Left ventricle myocardium inferior (tissue), 1 donor: Measurements from ENCODE around the gene FAM240B. TPM values are rescaled to one million over a fixed set of nuclear protein-coding genes. Genes with fewer than 3 reads are reported as not detected.

ENCODE experiments used
- DNase-seq: peaks from one replicate; pipeline ENCODE4 v3.0.0-alpha.2; 2020
- H3K27ac ChIP-seq: fragments of 200-600 bp; replicated peaks from 2 replicates; pipeline ENCODE4 v1.8.0; 2021
- H3K27me3 ChIP-seq: fragments of 200-600 bp; 2 replicates; pipeline ENCODE4 v1.8.0; 2021; ENCODE audit warnings: low read depth
- H3K36me3 ChIP-seq: fragments of 200-600 bp; 2 replicates; pipeline ENCODE4 v1.8.0; 2021
- H3K4me1 ChIP-seq: fragments of 200-600 bp; 2 replicates; pipeline ENCODE4 v1.8.0; 2021
- H3K4me3 ChIP-seq: fragments of 200-600 bp; 2 replicates; pipeline ENCODE4 v1.8.0; 2021; ENCODE audit warnings: mild to moderate bottlenecking, moderate library complexity
- H3K9me3 ChIP-seq: fragments of 200-600 bp; replicated peaks from 2 replicates; pipeline ENCODE4 v1.8.0; 2021
- intact Hi-C: fragments of 100-400 bp; cut with micrococcal nuclease; formaldehyde crosslinking; loops from one replicate; pipeline ENCODE4 v1.11.0; 2022
- total RNA-seq: library from RNA; stranded (reverse); fragmentation: NEBNext Ultra II Directional; extraction: Animal tissue kit (Norgen Biotek cat#: 25700); gene quantifications from one replicate; pipeline ENCODE4 v1.2.1, GENCODE V29; 2021
- TF ChIP-seq, protein P1 (sequence below): fragments of 200-600 bp; IDR thresholded peaks from 2 replicates; pipeline ENCODE4 v1.8.0; 2021; ENCODE audit warnings: antibody characterized with exemption, mild to moderate bottlenecking, borderline replicate concordance
- donor health status: DM: no; HTN: yes; CAD: no; lungs with severe emphysema.

The FAM240B gene
- total RNA-seq, 1 donor from 2014 or later = not detected

DNA sequence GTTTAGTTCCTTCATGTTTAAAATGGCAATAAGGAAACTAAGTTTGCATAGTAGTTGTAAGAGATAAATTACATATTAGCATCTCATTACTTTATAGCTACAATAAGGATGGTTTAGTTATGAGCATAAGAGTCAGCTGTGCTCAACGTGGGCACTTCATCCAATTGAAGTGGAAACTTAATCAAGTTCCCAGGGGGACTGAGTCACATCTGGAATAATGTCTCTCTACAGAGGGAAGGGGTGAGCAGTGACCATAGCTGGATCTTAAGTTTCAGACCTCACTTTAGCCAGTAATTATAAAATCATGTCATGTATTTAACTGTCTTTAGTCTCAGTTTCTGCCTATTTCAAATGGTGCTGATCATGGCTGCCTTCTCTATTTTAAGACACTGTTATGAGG lies 36.8 kb upstream of the FAM240B start:
- intact Hi-C loops = no loop called here
- TF ChIP-seq, protein P1, sequence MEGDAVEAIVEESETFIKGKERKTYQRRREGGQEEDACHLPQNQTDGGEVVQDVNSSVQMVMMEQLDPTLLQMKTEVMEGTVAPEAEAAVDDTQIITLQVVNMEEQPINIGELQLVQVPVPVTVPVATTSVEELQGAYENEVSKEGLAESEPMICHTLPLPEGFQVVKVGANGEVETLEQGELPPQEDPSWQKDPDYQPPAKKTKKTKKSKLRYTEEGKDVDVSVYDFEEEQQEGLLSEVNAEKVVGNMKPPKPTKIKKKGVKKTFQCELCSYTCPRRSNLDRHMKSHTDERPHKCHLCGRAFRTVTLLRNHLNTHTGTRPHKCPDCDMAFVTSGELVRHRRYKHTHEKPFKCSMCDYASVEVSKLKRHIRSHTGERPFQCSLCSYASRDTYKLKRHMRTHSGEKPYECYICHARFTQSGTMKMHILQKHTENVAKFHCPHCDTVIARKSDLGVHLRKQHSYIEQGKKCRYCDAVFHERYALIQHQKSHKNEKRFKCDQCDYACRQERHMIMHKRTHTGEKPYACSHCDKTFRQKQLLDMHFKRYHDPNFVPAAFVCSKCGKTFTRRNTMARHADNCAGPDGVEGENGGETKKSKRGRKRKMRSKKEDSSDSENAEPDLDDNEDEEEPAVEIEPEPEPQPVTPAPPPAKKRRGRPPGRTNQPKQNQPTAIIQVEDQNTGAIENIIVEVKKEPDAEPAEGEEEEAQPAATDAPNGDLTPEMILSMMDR = no peak

DNA sequence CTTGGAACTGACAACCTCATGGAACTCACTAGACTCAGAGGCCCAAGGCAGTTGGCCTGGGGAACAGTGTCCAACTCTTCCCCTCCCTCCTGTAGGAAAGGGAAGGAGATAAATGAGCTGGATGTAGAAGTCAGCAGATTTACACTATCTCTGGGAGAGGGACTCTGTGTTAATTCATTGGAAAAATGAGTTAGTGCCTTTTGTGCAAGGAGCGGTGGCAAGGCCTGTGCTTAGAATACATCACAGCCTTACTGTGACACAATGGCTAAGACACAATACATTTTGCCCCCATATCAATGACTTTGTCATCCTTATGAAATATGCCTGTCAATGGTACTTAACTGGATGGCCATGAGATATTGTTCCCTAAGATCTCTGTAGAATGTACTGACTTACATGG lies 28.0 kb upstream of the FAM240B start:
- Histone ChIP-seq H3K4me1 (no peaks in the 10 kb centered on the region), H3K27ac (no peak overlapping the region), H3K9me3 (no peaks in the 10 kb centered on the region), H3K27me3 (no peaks in the 10 kb centered on the region), H3K36me3 (no peaks in the 10 kb centered on the region), H3K4me3 (no peak overlapping the region)
- intact Hi-C loops = loop anchor here (5.0 kb wide), 1 partner anchor 41 kb away; no protein-coding TSS in a partner anchor
- TF ChIP-seq, protein P1 = no peak
- no peak for DNase-seq

More for the DNA sequence above, 36.8 kb upstream of the FAM240B start:
- DNase-seq = no peak
- Histone ChIP-seq H3K36me3 (no peaks in the 10 kb centered on the region), H3K4me1 (no peaks in the 10 kb centered on the region), H3K4me3 (no peak overlapping the region), H3K9me3 (no peaks in the 10 kb centered on the region), H3K27me3 (no peaks in the 10 kb centered on the region), H3K27ac (no peak overlapping the region)

DNA sequence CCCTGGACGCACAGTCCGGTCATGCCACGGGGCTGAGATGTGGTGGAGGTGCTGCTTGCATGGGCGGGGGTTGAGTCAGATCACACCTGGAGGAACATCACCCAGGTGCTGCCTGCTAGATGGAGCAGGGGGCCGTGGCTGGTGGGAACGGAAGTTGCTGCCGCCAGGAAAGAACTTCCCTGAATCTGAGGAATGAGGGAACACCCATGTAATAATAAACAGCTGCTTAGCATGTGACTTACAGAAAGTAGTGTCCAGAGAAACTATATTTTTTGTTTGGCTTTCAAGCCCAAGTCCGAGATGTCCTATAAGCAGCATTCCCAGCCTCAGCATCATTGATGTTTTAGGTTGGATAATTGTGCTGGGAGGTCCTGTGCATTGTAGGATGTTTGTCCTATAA lies 27.1 kb upstream of the FAM240B start:
- intact Hi-C loops = loop anchor here (5.0 kb wide), 1 partner anchor 40 kb away; no protein-coding TSS in a partner anchor
- Histone ChIP-seq H3K27me3 (no peaks in the 10 kb centered on the region), H3K9me3 (no peaks in the 10 kb centered on the region), H3K36me3 (no peaks in the 10 kb centered on the region), H3K4me3 (no peak overlapping the region), H3K27ac (no peak overlapping the region), H3K4me1 (no peaks in the 10 kb centered on the region)
- no peak for DNase-seq
- TF ChIP-seq, protein P1 = no peak

GRCh38 chr9:38746303-38746702 lies 26.4 kb upstream of the FAM240B start:
- intact Hi-C loops = loop anchor here (5.0 kb wide), 1 partner anchor 39 kb away; no protein-coding TSS in a partner anchor
- no peak for DNase-seq
- TF ChIP-seq, protein P1 = no peak

GRCh38 chr9:38744484-38744883 lies 24.6 kb upstream of the FAM240B start:
- Histone ChIP-seq H3K4me3 (no peak overlapping the region), H3K27ac (no peak overlapping the region), H3K36me3 (no peaks in the 10 kb centered on the region), H3K4me1 (no peaks in the 10 kb centered on the region), H3K9me3 (no peaks in the 10 kb centered on the region), H3K27me3 (peaks cover 2% of the 10 kb centered on the region)
- TF ChIP-seq, protein P1 = no peak
- DNase-seq = no peak
- intact Hi-C loops = no loop called here

More at GRCh38 chr9:38746303-38746702, 26.4 kb upstream of the FAM240B start:
- Histone ChIP-seq H3K36me3 (no peaks in the 10 kb centered on the region), H3K9me3 (no peaks in the 10 kb centered on the region), H3K4me3 (no peak overlapping the region), H3K27me3 (no peaks in the 10 kb centered on the region), H3K27ac (no peak overlapping the region), H3K4me1 (no peaks in the 10 kb centered on the region)

DNA sequence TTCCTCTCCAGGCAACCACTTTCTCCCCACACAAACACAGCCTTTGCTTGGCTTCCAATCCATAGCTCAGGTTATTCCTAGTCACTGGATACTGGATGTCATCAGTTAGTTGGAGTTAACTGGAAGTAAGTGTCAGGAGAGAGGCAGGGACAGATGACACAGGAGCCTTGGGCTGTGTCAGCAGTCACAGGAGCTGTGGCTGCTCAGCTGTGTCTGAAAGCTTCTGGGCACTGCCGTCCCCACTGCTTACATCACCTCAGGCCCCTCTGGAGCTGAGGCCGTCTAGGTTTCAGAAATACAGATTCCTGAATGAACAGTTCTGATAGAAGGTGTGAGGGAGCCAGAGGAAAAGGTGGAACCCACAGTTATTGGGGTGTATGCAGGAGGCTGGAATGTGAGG lies 17.3 kb upstream of the FAM240B start:
- intact Hi-C loops = no loop called here
- TF ChIP-seq, protein P1 = no peak
- peaks cover 7% of the 10 kb centered on the region for H3K27me3 ChIP-seq

More for the DNA sequence above, 17.3 kb upstream of the FAM240B start:
- Histone ChIP-seq H3K4me3 (no peak overlapping the region), H3K36me3 (no peaks in the 10 kb centered on the region), H3K4me1 (no peaks in the 10 kb centered on the region), H3K9me3 (no peaks in the 10 kb centered on the region), H3K27ac (no peak overlapping the region)
- no peak for DNase-seq
